IMR-90 (cell line): ENCODE results near the gene CDH13. TPM values are rescaled to one million over a fixed set of nuclear protein-coding genes. Genes with fewer than 3 reads are reported as not detected.

Experiments used
- ATAC-seq: fragments of 200-7000 bp; cut with Tn5 transposase; 2 replicates; pipeline ENCODE4 v1.9.1; 2020; ENCODE audit warnings: low read depth, mild to moderate bottlenecking, moderate library complexity
- BruUV-seq: library from RNA; stranded (reverse); fragments of 400-500 nt; replicated peaks from 2 replicates; lab custom pipeline; 2021; lab: Mats Ljungman, UMichigan
- CTCF ChIA-PET: fragments of 300-600 bp; formaldehyde crosslinking; extraction: SDS; loops from one replicate; lab custom pipeline; 2021; ENCODE audit warnings: antibody characterized with exemption; lab: Yijun Ruan, JAX
- POLR2A ChIA-PET: fragments of 300-600 bp; sonication (Branson Sonifier 250); formaldehyde crosslinking; loops from one replicate; lab custom pipeline; 2022; ENCODE audit warnings: antibody characterized with exemption; ENCODE audit not compliant: unreplicated experiment; lab: Charles Lee
- DNase-seq: peaks from one replicate; pipeline ENCODE4 v3.0.0; 2013
- H2AFZ ChIP-seq: replicated peaks from 2 replicates; pipeline ENCODE3; 2013; ENCODE audit warnings: low read length, mild to moderate bottlenecking; ENCODE audit not compliant: poor library complexity
- H2AK5ac ChIP-seq: 2 replicates; pipeline ENCODE4 v1.6.1; 2013; ENCODE audit warnings: low read depth, low read length, inconsistent platforms
- H2AK9ac ChIP-seq: replicated peaks from 2 replicates; pipeline ENCODE3; 2013; ENCODE audit warnings: mild to moderate bottlenecking, low read depth, low read length, moderate library complexity; ENCODE audit not compliant: poor library complexity
- H2BK120ac ChIP-seq: 2 replicates; pipeline ENCODE4 v1.6.1; 2013; ENCODE audit warnings: low read depth, low read length, inconsistent platforms
- H2BK15ac ChIP-seq: 3 replicates; pipeline ENCODE4 v1.6.1; 2013; ENCODE audit warnings: low read depth, low read length, inconsistent platforms
- H2BK20ac ChIP-seq: 2 replicates; pipeline ENCODE4 v1.6.1; 2013; ENCODE audit warnings: low read depth, mild to moderate bottlenecking, inconsistent platforms, low read length, moderate library complexity
- H2BK5ac ChIP-seq: 2 replicates; pipeline ENCODE4 v1.6.1; 2013; ENCODE audit warnings: mild to moderate bottlenecking, low read depth, low read length, inconsistent platforms; ENCODE audit not compliant: poor library complexity, severe bottlenecking
- H3K14ac ChIP-seq: replicated peaks from 2 replicates; pipeline ENCODE4 v1.6.1; 2013; ENCODE audit warnings: low read depth, low read length, inconsistent platforms
- H3K18ac ChIP-seq: 2 replicates; pipeline ENCODE4 v1.6.1; 2013; ENCODE audit warnings: low read depth, low read length, control low read depth
- H3K23ac ChIP-seq: 2 replicates; pipeline ENCODE4 v1.6.1; 2013; ENCODE audit warnings: low read depth, low read length, inconsistent platforms
- H3K27ac ChIP-seq: 2 replicates; pipeline ENCODE4 v1.5.1; 2013; ENCODE audit warnings: mild to moderate bottlenecking, control low read depth, low read length; ENCODE audit not compliant: insufficient read depth
- H3K27me3 ChIP-seq: 2 replicates; pipeline ENCODE4 v1.6.1; 2013; ENCODE audit warnings: low read length; ENCODE audit not compliant: control insufficient read depth, insufficient read depth
- H3K36me3 ChIP-seq: 2 replicates; pipeline ENCODE4 v1.6.1; 2013; ENCODE audit warnings: low read length, mixed read lengths; ENCODE audit not compliant: control insufficient read depth, insufficient read depth
- H3K4ac ChIP-seq: 2 replicates; pipeline ENCODE4 v1.6.1; 2013; ENCODE audit warnings: low read depth, low read length, inconsistent platforms
- H3K4me1 ChIP-seq: 2 replicates; pipeline ENCODE4 v1.6.1; 2013; ENCODE audit warnings: low read length, mixed read lengths; ENCODE audit not compliant: control insufficient read depth, insufficient read depth
- H3K4me2 ChIP-seq: 2 replicates; pipeline ENCODE4 v1.6.1; 2013; ENCODE audit warnings: low read depth, mild to moderate bottlenecking, control low read depth, low read length, moderate library complexity
- H3K4me3 ChIP-seq: 2 replicates; pipeline ENCODE4 v1.5.1; 2013; ENCODE audit warnings: low read depth, mild to moderate bottlenecking, control low read depth, low read length, moderate library complexity; ENCODE audit not compliant: insufficient read depth
- H3K56ac ChIP-seq: 2 replicates; pipeline ENCODE4 v1.6.1; 2013; ENCODE audit warnings: low read length, inconsistent platforms; ENCODE audit not compliant: insufficient read depth; ENCODE audit errors: extremely low read depth
- H3K79me1 ChIP-seq, 2 experiments: 2 replicates each; pipeline ENCODE4 v1.6.1; 2013; ENCODE audit warnings: low read length in 2 of 2, inconsistent platforms in 1 of 2, low read depth in 1 of 2
- H3K9ac ChIP-seq: 2 replicates; pipeline ENCODE4 v1.6.1; 2013; ENCODE audit warnings: low read depth, low read length, control low read depth
- H3K9me1 ChIP-seq: 2 replicates; pipeline ENCODE4 v1.6.1; 2013; ENCODE audit warnings: low read length, inconsistent platforms; ENCODE audit not compliant: insufficient read depth
- H3K9me3 ChIP-seq: 2 replicates; pipeline ENCODE4 v1.6.1; 2013; ENCODE audit warnings: low read length; ENCODE audit not compliant: control insufficient read depth, insufficient read depth
- H4K20me1 ChIP-seq: 2 replicates; pipeline ENCODE4 v1.6.1; 2013; ENCODE audit warnings: low read length, inconsistent platforms; ENCODE audit not compliant: insufficient read depth
- H4K5ac ChIP-seq: 2 replicates; pipeline ENCODE4 v1.6.1; 2013; ENCODE audit warnings: mild to moderate bottlenecking, low read depth, low read length, control low read depth
- H4K8ac ChIP-seq, 2 experiments: 2 replicates each; pipeline ENCODE4 v1.6.1; 2013; ENCODE audit warnings: low read depth in 2 of 2, low read length in 2 of 2, control low read depth in 1 of 2, inconsistent platforms in 1 of 2
- H4K91ac ChIP-seq: 2 replicates; pipeline ENCODE4 v1.6.1; 2013; ENCODE audit warnings: low read depth, low read length, inconsistent platforms; ENCODE audit not compliant: insufficient read depth
- BHLHE40 ChIP-seq: fragments of 150-350 bp; IDR thresholded peaks from 2 replicates; pipeline ENCODE4 v1.6.1; 2016; ENCODE audit warnings: mild to moderate bottlenecking, low read depth, low read length
- CEBPB ChIP-seq: IDR thresholded peaks from 2 replicates; pipeline ENCODE4 v1.6.1; 2012; ENCODE audit warnings: low read depth, low read length, improper control_type of control experiment
- CTCF ChIP-seq: conservative IDR thresholded peaks from 2 replicates; pipeline ENCODE4 v1.5.1; 2012; ENCODE audit warnings: mild to moderate bottlenecking, low read depth, low read length, improper control_type of control experiment
- FOS ChIP-seq: fragments of 150-350 bp; IDR thresholded peaks from 2 replicates; pipeline ENCODE4 v1.6.1; 2016; ENCODE audit warnings: low read depth, low read length
- MAFK ChIP-seq: IDR thresholded peaks from 2 replicates; pipeline ENCODE4 v1.6.1; 2012; ENCODE audit warnings: low read depth, low read length, improper control_type of control experiment
- MAZ ChIP-seq: IDR thresholded peaks from 2 replicates; pipeline ENCODE4 v1.6.1; 2012; ENCODE audit warnings: low read depth, mild to moderate bottlenecking, low read length, improper control_type of control experiment, moderate library complexity, borderline replicate concordance
- MXI1 ChIP-seq: IDR thresholded peaks from 2 replicates; pipeline ENCODE4 v1.6.1; 2012; ENCODE audit warnings: low read depth, mild to moderate bottlenecking, low read length, moderate library complexity, borderline replicate concordance
- NFE2L2 ChIP-seq: fragments of 150-350 bp; IDR thresholded peaks from 2 replicates; pipeline ENCODE4 v1.6.1; 2016; ENCODE audit warnings: low read depth, mild to moderate bottlenecking, low read length
- POLR2A ChIP-seq: IDR thresholded peaks from 2 replicates; pipeline ENCODE4 v1.6.1; 2012; ENCODE audit warnings: mild to moderate bottlenecking, low read depth, low read length
- SMC3 ChIP-seq: fragments of 150-350 bp; IDR thresholded peaks from 2 replicates; pipeline ENCODE4 v1.6.1; 2016; ENCODE audit warnings: low read depth, mild to moderate bottlenecking, antibody characterized with exemption, low read length, moderate library complexity
- WGBS, 2 experiments: methylation state at CpG; one replicate each; pipeline versions ENCODE4 v1.1.5 to v1.1.7; 2013; ENCODE audit warnings: missing lambda C conversion rate in 2 of 2; ENCODE audit not compliant: insufficient read length in 1 of 2; ENCODE audit errors: extremely low coverage in 2 of 2; 5-methylcytosine and 5-hydroxymethylcytosine counted together
- dilution Hi-C: fragments of 300-500 bp; cut with HindIII; formaldehyde crosslinking; loops from one replicate; pipeline ENCODE4 v1.14.3; 2018; ENCODE audit warnings: low sequenced_read_pairs; ENCODE audit not compliant: unreplicated experiment
- in situ Hi-C: fragments of 300-500 bp; cut with MboI; formaldehyde crosslinking; loops from 3 replicates; pipeline ENCODE4 v1.14.3; 2019; ENCODE audit warnings: low sequenced_read_pairs, inconsistent platforms, mixed read lengths
- intact Hi-C: fragments of 100-400 bp; cut with micrococcal nuclease; formaldehyde crosslinking; loops from 2 replicates; pipeline ENCODE4 v1.10.0; 2022
- polyA plus RNA-seq, 3 experiments: library from polyadenylated mRNA; depleted of rRNA; stranded (reverse); fragments of >200 nt; gene quantifications; 2 replicates each; pipeline ENCODE4 v1.2.3, GENCODE V29; 2012; ENCODE audit warnings: low replicate concordance in 1 of 3
- total RNA-seq: library from RNA; depleted of rRNA; stranded (reverse); fragments of >200 nt; gene quantifications from 2 replicates; pipeline ENCODE4 v1.2.3, GENCODE V29; 2012

Gene CDH13
- total and polyA plus RNA-seq, 2 of the 4 experiments (the other 2 are of a cell fraction) = 61.6 to 74.7 TPM

GRCh38 chr16:82756283-82756599 lies 129.5 kb downstream of the CDH13 start:
- no peaks in the 10 kb centered on the region for H4K20me1 ChIP-seq
- no peak overlapping the region for H3K9ac ChIP-seq
- H4K91ac ChIP-seq = no peak overlapping the region
- no peak overlapping the region for H2BK15ac ChIP-seq
- POLR2A ChIA-PET = no interaction called here
- peak overlapping the region; percentile 30; the same call in 1 of the 2 replicates for H3K4ac ChIP-seq
- H4K8ac ChIP-seq = peak overlapping the region in 1 of 2 experiments; percentile 36; a peak in 1 of 4 replicates
- TF ChIP-seq CEBPB (no peak), FOS (peak; percentile 41; the same call in 1 of the 2 replicates), MAZ (no peak), SMC3 (no peak), CTCF (no peak), MAFK (no peak), NFE2L2 (no peak), MXI1 (no peak), BHLHE40 (peak; percentile 42; the same call in 1 of the 2 replicates), POLR2A (no peak)
- H3K56ac ChIP-seq = no peak overlapping the region
- no peak overlapping the region for H2BK120ac ChIP-seq
- peaks cover 10% of the 10 kb centered on the region; the same call in 1 of the 2 replicates for H3K9me1 ChIP-seq
- ATAC-seq = peak; percentile 85
- CTCF ChIA-PET = interaction anchor here (0.6 to 1.1 kb wide), 2 partner anchors 11 to 1282 kb away, joined by 3 to 5 read pairs; no protein-coding TSS in a partner anchor
- no peaks in the 10 kb centered on the region for H3K36me3 ChIP-seq
- no peak overlapping the region for H2BK20ac ChIP-seq
- H2AK9ac ChIP-seq = peak overlapping the region; percentile 57
- peaks cover 8% of the 10 kb centered on the region for H3K4me1 ChIP-seq
- no TSS peak for BruUV-seq
- no peak overlapping the region for H3K23ac ChIP-seq
- no peak overlapping the region for H2AFZ ChIP-seq
- H3K4me3 ChIP-seq = no peak overlapping the region
- intact Hi-C loops = no loop called here
- in situ Hi-C loops = no loop called here
- H3K9me3 ChIP-seq = no peaks in the 10 kb centered on the region
- H3K18ac ChIP-seq = no peak overlapping the region; the same call in 1 of the 2 replicates
- H4K5ac ChIP-seq = no peak overlapping the region
- dilution Hi-C loops = no loop called here
- no peak overlapping the region for H3K27ac ChIP-seq
- H3K4me2 ChIP-seq = peak overlapping the region; percentile 36; the same call in 1 of the 2 replicates
- peaks cover 8 to 65% of the 10 kb centered on the region in 2 experiments; a peak in 3 of 4 replicates for H3K79me1 ChIP-seq
- H2BK5ac ChIP-seq = no peak overlapping the region
- no peaks in the 10 kb centered on the region for H3K27me3 ChIP-seq
- DNase-seq = peak; percentile 78
- no peak overlapping the region for H3K14ac ChIP-seq
- whole genome bisulfite sequencing, 2 experiments = 20% methylated on average over 2 of the region's 3 CpGs; no CpG with 5 or more reads in 1 of the 2 experiments
- no peak overlapping the region for H2AK5ac ChIP-seq
